K562 (cell line): ENCODE data around the gene HCRT. TPM values are rescaled to one million over a fixed set of nuclear protein-coding genes. Genes with fewer than 3 reads are reported as not detected.

Source experiments
- ATAC-seq: fragments of 200-7000 bp; cut with Tn5 transposase; 3 replicates; pipeline ENCODE4 v1.9.1; 2020; ENCODE audit warnings: moderate library complexity
- BruUV-seq: library from RNA; stranded (reverse); fragments of 400-500 nt; replicated peaks from 2 replicates; lab custom pipeline; 2021; lab: Mats Ljungman, UMichigan
- CTCF ChIA-PET: fragments of 300-600 bp; formaldehyde crosslinking; extraction: SDS; loops from one replicate; lab custom pipeline; 2021; ENCODE audit warnings: low intra/inter-chr PET ratio; lab: Yijun Ruan, JAX
- POLR2A ChIA-PET: fragments of 300-600, 350-650 bp; sonication (Branson Sonifier 250); formaldehyde crosslinking; extraction: SDS; loops from one replicate; lab custom pipeline; 2021; ENCODE audit warnings: antibody characterized with exemption, inconsistent platforms; lab: Yijun Ruan, JAX
- DNase-seq, 4 experiments: peaks; one replicate each; pipeline versions ENCODE4 v3.0.0 to v3.0.0-alpha.2; 2011 to 2018; ENCODE audit warnings: low spot score in 3 of 4, mixed read lengths in 3 of 4; ENCODE audit errors: extremely low read depth in 1 of 4
- FAIRE-seq: peaks from 2 replicates; lab custom pipeline; 2011; peaks lifted over from hg19 to GRCh38; lab: Jason Lieb, UNC
- H2AFZ ChIP-seq: 2 replicates; pipeline ENCODE4 v1.6.0; 2011; ENCODE audit warnings: low read depth, low read length, control low read depth, inconsistent platforms
- H3K27ac ChIP-seq: fragments of 200-600 bp; 3 replicates; pipeline ENCODE4 v1.8.0; 2011; ENCODE audit warnings: low read depth, mild to moderate bottlenecking, control low read depth, inconsistent platforms, low read length, moderate library complexity, mixed read lengths; ENCODE audit errors: extremely low read depth
- H3K27me3 ChIP-seq, 2 experiments: fragments of 300-600 bp in 1 of 2; 2 replicates in 1 of 2; 3 replicates in 1 of 2; pipeline versions ENCODE4 v1.6.0 to v1.8.0; 2011; ENCODE audit warnings: inconsistent platforms in 2 of 2, low read length in 2 of 2, mild to moderate bottlenecking in 1 of 2, mixed read lengths in 1 of 2, moderate library complexity in 1 of 2; ENCODE audit not compliant: control insufficient read depth in 2 of 2, insufficient read depth in 2 of 2
- H3K36me3 ChIP-seq: fragments of 300-600 bp; 3 replicates; pipeline ENCODE4 v1.8.0; 2011; ENCODE audit warnings: mild to moderate bottlenecking, low read length, inconsistent platforms; ENCODE audit not compliant: control insufficient read depth, insufficient read depth
- H3K4me1 ChIP-seq, 2 experiments: fragments of 200-600 bp in 1 of 2; replicated peaks in 1 of 2; 2 replicates in 1 of 2; 3 replicates in 1 of 2; pipeline versions ENCODE4 v1.5.1 to v1.8.0; 2011; ENCODE audit warnings: inconsistent platforms in 2 of 2, low read length in 2 of 2, mild to moderate bottlenecking in 1 of 2, mixed read lengths in 1 of 2, moderate library complexity in 1 of 2; ENCODE audit not compliant: control insufficient read depth in 2 of 2, insufficient read depth in 2 of 2
- H3K4me2 ChIP-seq: 2 replicates; pipeline ENCODE4 v1.6.1; 2011; ENCODE audit warnings: low read length, control low read depth, inconsistent platforms, mixed read lengths; ENCODE audit not compliant: insufficient read depth
- H3K4me3 ChIP-seq: fragments of 200-600 bp; sonication (generic), shearing (Covaris generic); 2 replicates; pipeline ENCODE4 v1.5.1; 2016; ENCODE audit warnings: control low read depth, inconsistent platforms
- H3K79me2 ChIP-seq: fragments of 200-600 bp; 3 replicates; pipeline ENCODE4 v1.8.0; 2011; ENCODE audit warnings: low read length, inconsistent platforms; ENCODE audit not compliant: control insufficient read depth, insufficient read depth
- H3K9ac ChIP-seq, 2 experiments: 2 replicates each; pipeline versions ENCODE4 v1.6.0 to v1.6.1; 2011; ENCODE audit warnings: low read depth in 2 of 2, low read length in 2 of 2, control low read depth in 1 of 2, inconsistent platforms in 1 of 2, mild to moderate bottlenecking in 1 of 2, mixed read lengths in 1 of 2; ENCODE audit not compliant: insufficient read depth in 1 of 2
- H3K9me1 ChIP-seq: one replicate; pipeline ENCODE4 v1.6.0; 2011; ENCODE audit warnings: inconsistent platforms, mild to moderate bottlenecking, low read length, moderate library complexity; ENCODE audit not compliant: control insufficient read depth, insufficient read depth
- H3K9me3 ChIP-seq: replicated peaks from 2 replicates; pipeline ENCODE4 v1.5.1; 2011; ENCODE audit warnings: low read depth, low read length, inconsistent platforms; ENCODE audit not compliant: control insufficient read depth, insufficient read depth
- H4K20me1 ChIP-seq: replicated peaks from 2 replicates; pipeline ENCODE4 v1.6.1; 2011; ENCODE audit warnings: low read length, inconsistent platforms, mixed read lengths; ENCODE audit not compliant: control insufficient read depth, insufficient read depth
- BCOR ChIP-seq: fragments of 450-650 bp; IDR thresholded peaks from 2 replicates; pipeline ENCODE4 v1.6.1; 2016
- E2F3 ChIP-seq: fragments of 250-450 bp; sonication (Bioruptor Pico); IDR thresholded peaks from 2 replicates; pipeline ENCODE4 v1.4.0; 2020; ENCODE audit warnings: mild to moderate bottlenecking
- POLR3A ChIP-seq: IDR thresholded peaks from 2 replicates; pipeline ENCODE4 v1.6.1; 2011; ENCODE audit warnings: borderline replicate concordance, mild to moderate bottlenecking, moderate library complexity; ENCODE audit not compliant: insufficient read length, insufficient read depth; ENCODE audit errors: extremely low read depth
- RBM15 ChIP-seq: fragments of 200-400 bp; formaldehyde crosslinking; IDR thresholded peaks from 2 replicates; pipeline ENCODE4 v1.6.1; 2018; ENCODE audit warnings: mild to moderate bottlenecking, low read length, moderate library complexity; ENCODE audit not compliant: insufficient read depth
- ZBTB8A ChIP-seq: fragments of 450-650 bp; IDR thresholded peaks from 2 replicates; pipeline ENCODE4 v1.6.1; 2018; ENCODE audit warnings: mild to moderate bottlenecking, moderate library complexity; ENCODE audit not compliant: partially characterized antibody
- ZNF583 ChIP-seq: fragments of 250-450 bp; sonication (Bioruptor Pico); IDR thresholded peaks from 2 replicates; pipeline ENCODE4 v1.4.0; 2020
- WGBS: fragments of 100-300 bp; shearing (Covaris generic); methylation state at CpG from one replicate; pipeline ENCODE4 v1.1.6; 2016; ENCODE audit warnings: low coverage, mixed read lengths; ENCODE audit not compliant: insufficient coverage; ENCODE audit errors: missing lambda C conversion rate; 5-methylcytosine and 5-hydroxymethylcytosine counted together
- in situ Hi-C: fragments of 300-500 bp; cut with MboI; formaldehyde crosslinking; loops from 4 replicates; pipeline ENCODE4 v1.15.0; 2018; ENCODE audit warnings: inconsistent platforms, mixed read lengths
- intact Hi-C: fragments of 100-400 bp; cut with micrococcal nuclease; formaldehyde crosslinking; loops from 2 replicates; pipeline ENCODE4 v1.14.2; 2022
- polyA plus RNA-seq, 8 experiments: library from polyadenylated mRNA; depleted of rRNA in 4 of 8; stranded (reverse) in 5 of 8; unstranded in 3 of 8; fragments of >200 nt; fragmentation: Nextera tagmentation in 2 of 8; fragmentation: Illumina TruSeq in 1 of 8; extraction: Ambion mirVana in 2 of 8; extraction: Trizol in 1 of 8; gene quantifications; 2 replicates each; pipeline versions ENCODE4 v1.2.1 to v1.2.3, GENCODE V29; 2011 to 2014; ENCODE audit warnings: inconsistent platforms in 1 of 8, missing spikeins in 1 of 8
- total RNA-seq, 7 experiments: library from RNA; depleted of rRNA in 6 of 7; stranded (reverse); fragments of >200 nt in 6 of 7; fragmentation: Illumina TruSeq in 2 of 7; extraction: Trizol in 2 of 7; gene quantifications; 2 replicates each; pipeline versions ENCODE4 v1.2.1 to v1.2.3, GENCODE V29; 2011 to 2021; ENCODE audit warnings: low replicate concordance in 1 of 7
- TF ChIP-seq, protein P1 (sequence below), 2 experiments: fragments of 450-650 bp in 1 of 2; sonication (generic) in 1 of 2; formaldehyde crosslinking; conservative IDR thresholded peaks; 2 replicates each; pipeline versions ENCODE4 v1.4.0 to v1.8.1; 2020 to 2022; ENCODE audit warnings: mild to moderate bottlenecking in 1 of 2, missing genetic modification reagents in 1 of 2

The HCRT gene
- total and polyA plus RNA-seq, 9 of the 15 experiments (the other 6 are each of a cell fraction or from before 2014, with no cell fraction given): not detected

GRCh38 chr17:42233994-42234393, 48.7 kb upstream of the HCRT start:
- peaks cover 50% of the 10 kb centered on the region for H3K36me3 ChIP-seq
- ChIA-PET POLR2A (no interaction called here), CTCF (no interaction called here)
- no peak overlapping the region for H3K9ac ChIP-seq
- peaks cover 89% of the 10 kb centered on the region for H3K79me2 ChIP-seq
- DNase-seq (no peak), ATAC-seq (no peak), FAIRE-seq (no peak)
- H3K27ac ChIP-seq: no peak overlapping the region
- H3K4me2 ChIP-seq: no peak overlapping the region
- H3K9me1 ChIP-seq: no peaks in the 10 kb centered on the region
- intact Hi-C loops (no loop called here), in situ Hi-C loops (no loop called here)
- WGBS: 81% methylated on average over 2 of the region's 2 CpGs
- BruUV-seq: no TSS peak
- H3K4me1 ChIP-seq: no peaks in the 10 kb centered on the region
- no peak overlapping the region for H2AFZ ChIP-seq
- H4K20me1 ChIP-seq: no peaks in the 10 kb centered on the region
- no peak overlapping the region for H3K4me3 ChIP-seq
- TF ChIP-seq POLR3A (no peak), E2F3 (CRISPR knock-in tag) (no peak), BCOR (no peak), ZNF583 (CRISPR knock-in tag) (no peak), ZBTB8A (no peak), RBM15 (no peak)
- TF ChIP-seq, protein P1, sequence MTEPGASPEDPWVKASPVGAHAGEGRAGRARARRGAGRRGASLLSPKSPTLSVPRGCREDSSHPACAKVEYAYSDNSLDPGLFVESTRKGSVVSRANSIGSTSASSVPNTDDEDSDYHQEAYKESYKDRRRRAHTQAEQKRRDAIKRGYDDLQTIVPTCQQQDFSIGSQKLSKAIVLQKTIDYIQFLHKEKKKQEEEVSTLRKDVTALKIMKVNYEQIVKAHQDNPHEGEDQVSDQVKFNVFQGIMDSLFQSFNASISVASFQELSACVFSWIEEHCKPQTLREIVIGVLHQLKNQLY (CRISPR knock-in tag; conservative IDR thresholded peaks at IDR 0.05): no peak
- TF ChIP-seq, all 486 proteins: peak for 0
- Histone ChIP-seq H3K9me3 (no peaks in the 10 kb centered on the region), H3K27me3 (no peaks in the 10 kb centered on the region)
